ENCODE results near the gene PTTG2. TPM values are rescaled to one million over a fixed set of nuclear protein-coding genes. Genes with fewer than 3 reads are reported as not detected.
"Not testable (repeated sequence)": the region's sequence is repeated elsewhere in the genome, so short reads cannot be mapped to it uniquely, and the experiment has no call there.

The PTTG2 gene
- not detected in 2 replicates for total RNA-seq

DNA sequence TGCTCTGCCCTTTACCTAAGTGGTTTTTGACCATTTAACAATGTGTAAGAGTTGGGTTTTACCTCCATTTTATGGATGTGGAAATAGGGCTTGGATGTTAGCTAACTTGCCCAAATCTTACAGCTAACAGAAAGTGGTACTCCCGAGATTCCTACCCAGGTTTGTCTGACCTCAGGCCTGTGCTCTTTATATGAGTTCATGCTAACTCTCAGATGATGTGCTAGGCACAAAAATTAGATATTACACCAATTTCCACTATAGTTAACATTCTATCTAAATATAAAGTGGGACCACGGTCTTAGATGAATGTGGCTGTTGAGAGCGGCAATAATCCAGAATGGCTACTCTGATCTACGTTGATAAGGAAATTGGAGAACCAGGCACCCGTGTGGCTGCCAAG lies at the start of gene PTTG2:
TSS of gene PTTG2 (plus strand) at position 301 of the 400 bp plus-strand sequence. CDS start at position 338, 37 bp downstream.
- peaks cover 3% of the 10 kb centered on the region for H3K27me3 ChIP-seq (ENCODE audit: control insufficient read depth, insufficient read depth, low read length)
- DNase-seq (ENCODE audit: low read depth) (no peak), FAIRE-seq (no peak)
- no peak within 1 kb of the TSS for H3K4me3 ChIP-seq (ENCODE audit: low read depth, low read length)
- no peaks in the 10 kb centered on the region for H3K36me3 ChIP-seq (ENCODE audit: control insufficient read depth, insufficient read depth, low read length)
- no peak for TF ChIP-seq CTCF (IDR thresholded peaks at IDR 0.05; ENCODE audit: insufficient read depth, low read length, severe bottlenecking)

DNA sequence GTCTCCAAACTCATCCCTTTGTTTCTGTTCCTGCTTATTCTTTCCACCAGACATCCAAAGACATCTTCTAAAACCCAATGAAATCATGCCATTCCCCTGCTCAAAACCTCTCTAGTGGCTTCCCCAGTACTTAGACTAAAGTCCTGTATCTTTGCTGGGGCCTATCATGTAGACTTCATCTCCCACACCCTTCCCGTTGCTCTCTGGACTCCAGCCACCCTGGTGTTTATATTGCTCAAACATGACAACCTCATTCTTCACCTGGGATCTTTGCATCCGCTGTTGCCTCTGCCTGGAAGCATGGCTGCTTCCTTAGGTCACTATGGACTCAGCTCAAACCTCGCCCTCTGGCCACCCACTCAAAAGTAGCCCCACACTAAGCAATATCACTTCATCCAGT lies 45.7 kb upstream of the PTTG2 start:
- no peaks in the 10 kb centered on the region for H3K27me3 ChIP-seq (ENCODE audit: control insufficient read depth, insufficient read depth, low read length)
- FAIRE-seq: no peak
- no peak for TF ChIP-seq CTCF (IDR thresholded peaks at IDR 0.05; ENCODE audit: insufficient read depth, low read length, severe bottlenecking)

GRCh38 chr4:37917388-37917787 lies 42.8 kb upstream of the PTTG2 start:
- DNase-seq (ENCODE audit: low read depth) (no peak), FAIRE-seq (no peak)
- Histone ChIP-seq H3K4me3 (ENCODE audit: low read depth, low read length) (no peak overlapping the region), H3K36me3 (ENCODE audit: control insufficient read depth, insufficient read depth, low read length) (no peaks in the 10 kb centered on the region), H3K27me3 (ENCODE audit: control insufficient read depth, insufficient read depth, low read length) (no peaks in the 10 kb centered on the region)
- no peak for TF ChIP-seq CTCF (IDR thresholded peaks at IDR 0.05; ENCODE audit: insufficient read depth, low read length, severe bottlenecking)

More for the DNA sequence above, 45.7 kb upstream of the PTTG2 start:
- no peak overlapping the region for H3K4me3 ChIP-seq (ENCODE audit: low read depth, low read length)
- H3K36me3 ChIP-seq (ENCODE audit: control insufficient read depth, insufficient read depth, low read length): no peaks in the 10 kb centered on the region
- DNase-seq (ENCODE audit: low read depth): no peak

- no peak for TF ChIP-seq CTCF (IDR thresholded peaks at IDR 0.05; ENCODE audit: insufficient read depth, low read length, severe bottlenecking)
- no peak for DNase-seq (ENCODE audit: low read depth)
- FAIRE-seq: no peak
- Histone ChIP-seq H3K36me3 (ENCODE audit: control insufficient read depth, insufficient read depth, low read length) (no peaks in the 10 kb centered on the region), H3K4me3 (ENCODE audit: low read depth, low read length) (no peak overlapping the region), H3K27me3 (ENCODE audit: control insufficient read depth, insufficient read depth, low read length) (no peaks in the 10 kb centered on the region)
Observed at GRCh38 chr4:37918653-37919052, 41.5 kb upstream of the PTTG2 start.

GRCh38 chr4:37922328-37922727 lies 37.9 kb upstream of the PTTG2 start:
- no peak for TF ChIP-seq CTCF (IDR thresholded peaks at IDR 0.05; ENCODE audit: insufficient read depth, low read length, severe bottlenecking)
- H3K27me3 ChIP-seq (ENCODE audit: control insufficient read depth, insufficient read depth, low read length): no peaks in the 10 kb centered on the region
- H3K36me3 ChIP-seq (ENCODE audit: control insufficient read depth, insufficient read depth, low read length): no peaks in the 10 kb centered on the region
- DNase-seq (ENCODE audit: low read depth) (no peak), FAIRE-seq (no peak)
- no peak overlapping the region for H3K4me3 ChIP-seq (ENCODE audit: low read depth, low read length)

- not testable (repeated sequence) for DNase-seq (ENCODE audit: low read depth)
Observed at GRCh38 chr4:37923089-37923488, 37.1 kb upstream of the PTTG2 start.

More at GRCh38 chr4:37923089-37923488, 37.1 kb upstream of the PTTG2 start:
- not testable (repeated sequence) for FAIRE-seq; H3K27me3 ChIP-seq (ENCODE audit: control insufficient read depth, insufficient read depth, low read length); H3K36me3 ChIP-seq (ENCODE audit: control insufficient read depth, insufficient read depth, low read length); H3K4me3 ChIP-seq (ENCODE audit: low read depth, low read length)

Data from bronchial epithelial cell (primary cell).